WTC11 (cell line): Measurements from ENCODE around the gene GNG4. TPM values are rescaled to one million over a fixed set of nuclear protein-coding genes. Genes with fewer than 3 reads are reported as not detected.
A peak's percentile ranks its signal among the peaks of the same experiment; 100 is the strongest.

Source experiments
- ATAC-seq: fragments of 200-7000 bp; cut with Tn5 transposase; 2 replicates; pipeline ENCODE4 v1.10.0; 2021; ENCODE audit warnings: mild to moderate bottlenecking, moderate library complexity
- CTCF ChIA-PET: fragments of 300-600 bp; sonication (Branson Sonifier 250); formaldehyde crosslinking; loops from one replicate; lab custom pipeline; 2021; ENCODE audit warnings: antibody characterized with exemption; lab: Charles Lee
- POLR2A ChIA-PET: fragments of 350-600 bp; sonication (Branson Sonifier 250); formaldehyde crosslinking; loops from one replicate; lab custom pipeline; 2021; ENCODE audit warnings: antibody characterized with exemption; lab: Charles Lee
- DNase-seq: peaks from one replicate; pipeline ENCODE4 v3.0.0; 2021; ENCODE audit warnings: low spot score
- H3K27ac Mint-ChIP-seq: 2 replicates; pipeline ENCODE4 v1.8.0; 2021; ENCODE audit warnings: mixed read lengths
- H3K27me3 Mint-ChIP-seq: 2 replicates; pipeline ENCODE4 v1.8.0; 2021; ENCODE audit warnings: low read depth, mild to moderate bottlenecking, moderate library complexity, mixed read lengths
- H3K36me3 Mint-ChIP-seq: 2 replicates; pipeline ENCODE4 v1.8.0; 2021; ENCODE audit warnings: mixed read lengths
- H3K4me1 Mint-ChIP-seq: 2 replicates; pipeline ENCODE4 v1.8.0; 2022; ENCODE audit warnings: mixed read lengths
- H3K4me3 Mint-ChIP-seq: 2 replicates; pipeline ENCODE4 v1.8.0; 2021; ENCODE audit warnings: mild to moderate bottlenecking, moderate library complexity, mixed read lengths
- H3K9me3 Mint-ChIP-seq: 2 replicates; pipeline ENCODE4 v1.8.0; 2021; ENCODE audit warnings: mixed read lengths
- CREB1 ChIP-seq: sonication (generic); formaldehyde crosslinking; IDR thresholded peaks from 2 replicates; pipeline ENCODE4 v1.8.0; 2023; ENCODE audit warnings: mild to moderate bottlenecking, missing genetic modification reagents
- EMX1 ChIP-seq: fragments of 250-450 bp; sonication (Bioruptor Pico); IDR thresholded peaks from 2 replicates; pipeline ENCODE4 v1.8.0; 2021; ENCODE audit warnings: mild to moderate bottlenecking
- ERG ChIP-seq: fragments of 250-450 bp; sonication (Bioruptor Pico); IDR thresholded peaks from 2 replicates; pipeline ENCODE4 v1.8.0; 2021; ENCODE audit warnings: mild to moderate bottlenecking
- FOXP1 ChIP-seq: sonication (generic); formaldehyde crosslinking; IDR thresholded peaks from 2 replicates; pipeline ENCODE4 v1.8.0; 2022; ENCODE audit warnings: missing genetic modification reagents, mild to moderate bottlenecking, moderate library complexity, borderline replicate concordance
- GTF2I ChIP-seq: fragments of 250-450 bp; sonication (Bioruptor Pico); conservative IDR thresholded peaks from 2 replicates; pipeline ENCODE4 v1.4.0; 2021; ENCODE audit warnings: mild to moderate bottlenecking
- JUN ChIP-seq: sonication (generic); formaldehyde crosslinking; IDR thresholded peaks from 2 replicates; pipeline ENCODE4 v1.8.0; 2023; ENCODE audit warnings: mild to moderate bottlenecking, missing genetic modification reagents
- MYBL2 ChIP-seq: sonication (generic); formaldehyde crosslinking; IDR thresholded peaks from 2 replicates; pipeline ENCODE4 v1.8.1; 2023; ENCODE audit warnings: mild to moderate bottlenecking, moderate library complexity, missing genetic modification reagents
- NR3C1 ChIP-seq: sonication (generic); formaldehyde crosslinking; conservative IDR thresholded peaks from 2 replicates; pipeline ENCODE4 v1.8.1; 2023; ENCODE audit warnings: low read depth, mild to moderate bottlenecking, missing genetic modification reagents
- RELA ChIP-seq: sonication (generic); formaldehyde crosslinking; IDR thresholded peaks from 2 replicates; pipeline ENCODE4 v1.8.1; 2022; ENCODE audit warnings: missing genetic modification reagents, mild to moderate bottlenecking, borderline replicate concordance
- RORB ChIP-seq: fragments of 250-450 bp; sonication (Bioruptor Pico); IDR thresholded peaks from 2 replicates; pipeline ENCODE4 v1.9.0; 2021; ENCODE audit warnings: mild to moderate bottlenecking
- ZNF219 ChIP-seq: sonication (generic); formaldehyde crosslinking; IDR thresholded peaks from 2 replicates; pipeline ENCODE4 v1.8.0; 2023; ENCODE audit warnings: missing genetic modification reagents, mild to moderate bottlenecking, borderline replicate concordance
- ZNF232 ChIP-seq: sonication (generic); formaldehyde crosslinking; IDR thresholded peaks from 2 replicates; pipeline ENCODE4 v1.8.0; 2022; ENCODE audit warnings: mild to moderate bottlenecking, missing genetic modification reagents
- ZNF416 ChIP-seq: fragments of 250-450 bp; sonication (Bioruptor Pico); IDR thresholded peaks from 2 replicates; pipeline ENCODE4 v1.9.0; 2021; ENCODE audit warnings: mild to moderate bottlenecking, inconsistent platforms
- total RNA-seq: library from RNA; stranded (reverse); gene quantifications from 3 replicates; pipeline ENCODE4 v1.2.3, GENCODE V29; 2021
- TF ChIP-seq, protein P1 (sequence below): sonication (generic); formaldehyde crosslinking; IDR thresholded peaks from 2 replicates; pipeline ENCODE4 v1.8.0; 2023; ENCODE audit warnings: missing genetic modification reagents
- TF ChIP-seq, protein P2 (sequence below): sonication (generic); formaldehyde crosslinking; IDR thresholded peaks from 2 replicates; pipeline ENCODE4 v1.8.0; 2022; ENCODE audit warnings: missing genetic modification reagents
- TF ChIP-seq, protein P3 (sequence below): sonication (generic); formaldehyde crosslinking; IDR thresholded peaks from 2 replicates; pipeline ENCODE4 v1.8.1; 2023; ENCODE audit warnings: mild to moderate bottlenecking, missing genetic modification reagents, moderate library complexity
- TF ChIP-seq, protein P4 (sequence below): sonication (generic); formaldehyde crosslinking; IDR thresholded peaks from 2 replicates; pipeline ENCODE4 v1.8.1; 2023; ENCODE audit warnings: mild to moderate bottlenecking, moderate library complexity, missing genetic modification reagents
- TF ChIP-seq, protein P5 (sequence below): sonication (generic); formaldehyde crosslinking; IDR thresholded peaks from 2 replicates; pipeline ENCODE4 v1.8.1; 2023; ENCODE audit warnings: mild to moderate bottlenecking, missing genetic modification reagents, borderline replicate concordance

Gene GNG4
- total RNA-seq, 1 experiment from 2014 or later: 38.3 TPM

- TF ChIP-seq, protein P1, sequence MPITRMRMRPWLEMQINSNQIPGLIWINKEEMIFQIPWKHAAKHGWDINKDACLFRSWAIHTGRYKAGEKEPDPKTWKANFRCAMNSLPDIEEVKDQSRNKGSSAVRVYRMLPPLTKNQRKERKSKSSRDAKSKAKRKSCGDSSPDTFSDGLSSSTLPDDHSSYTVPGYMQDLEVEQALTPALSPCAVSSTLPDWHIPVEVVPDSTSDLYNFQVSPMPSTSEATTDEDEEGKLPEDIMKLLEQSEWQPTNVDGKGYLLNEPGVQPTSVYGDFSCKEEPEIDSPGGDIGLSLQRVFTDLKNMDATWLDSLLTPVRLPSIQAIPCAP (CRISPR knock-in tag): no peak
- TF ChIP-seq FOXP1 (CRISPR knock-in tag): no peak
- TF ChIP-seq CREB1: no peak
- TF ChIP-seq ZNF232 (CRISPR knock-in tag): no peak
- no peak for TF ChIP-seq ERG (CRISPR knock-in tag)
Measured at GRCh38 chr1:235610157-235610556, 39.4 kb downstream of the GNG4 start (continued).

DNA sequence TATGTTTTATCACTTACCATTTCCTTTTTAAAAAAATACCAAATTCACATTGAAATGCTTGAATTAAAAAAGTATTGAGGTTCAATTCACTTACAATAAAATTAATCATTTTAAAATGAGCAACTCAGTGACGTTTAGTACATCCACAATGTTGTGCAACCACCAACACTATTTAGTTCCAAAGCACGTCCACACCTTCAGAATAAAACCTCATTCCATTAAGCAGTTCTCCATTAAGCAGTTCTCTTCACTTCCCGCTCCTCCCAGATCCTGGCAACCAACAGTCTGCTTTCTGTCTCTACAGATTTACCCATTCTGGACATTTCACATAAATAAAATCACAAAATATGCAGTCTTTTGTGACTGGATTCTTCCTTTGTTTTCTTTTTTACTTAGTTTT, 41.3 kb downstream of the GNG4 start:
- H3K36me3 Mint-ChIP-seq: no peaks in the 10 kb centered on the region; the same call in 1 of the 2 replicates
- ChIA-PET CTCF (interaction anchor here (1.1 kb wide), 1 partner anchor 10 kb away, joined by 4 read pairs; no protein-coding TSS in a partner anchor), POLR2A (interaction anchor here (0.6 kb wide), 1 partner anchor 104 kb away, joined by 4 read pairs; no protein-coding TSS in a partner anchor)
- no peak overlapping the region for H3K4me3 Mint-ChIP-seq
- H3K4me1 Mint-ChIP-seq: no peaks in the 10 kb centered on the region
- no peak for ATAC-seq
- DNase-seq: no peak
- peak overlapping the region; percentile 24; the same call in 1 of the 2 replicates for H3K27ac Mint-ChIP-seq
- no peaks in the 10 kb centered on the region for H3K9me3 Mint-ChIP-seq
- TF ChIP-seq CREB1 (no peak), JUN (CRISPR knock-in tag) (no peak), NR3C1 (CRISPR knock-in tag) (no peak), ZNF416 (no peak), ZNF219 (no peak), FOXP1 (CRISPR knock-in tag) (no peak), ERG (CRISPR knock-in tag) (no peak), RORB (CRISPR knock-in tag) (no peak), GTF2I (CRISPR knock-in tag) (no peak), MYBL2 (CRISPR knock-in tag) (no peak), RELA (CRISPR knock-in tag) (no peak), EMX1 (CRISPR knock-in tag) (no peak)
- TF ChIP-seq, protein P2, sequence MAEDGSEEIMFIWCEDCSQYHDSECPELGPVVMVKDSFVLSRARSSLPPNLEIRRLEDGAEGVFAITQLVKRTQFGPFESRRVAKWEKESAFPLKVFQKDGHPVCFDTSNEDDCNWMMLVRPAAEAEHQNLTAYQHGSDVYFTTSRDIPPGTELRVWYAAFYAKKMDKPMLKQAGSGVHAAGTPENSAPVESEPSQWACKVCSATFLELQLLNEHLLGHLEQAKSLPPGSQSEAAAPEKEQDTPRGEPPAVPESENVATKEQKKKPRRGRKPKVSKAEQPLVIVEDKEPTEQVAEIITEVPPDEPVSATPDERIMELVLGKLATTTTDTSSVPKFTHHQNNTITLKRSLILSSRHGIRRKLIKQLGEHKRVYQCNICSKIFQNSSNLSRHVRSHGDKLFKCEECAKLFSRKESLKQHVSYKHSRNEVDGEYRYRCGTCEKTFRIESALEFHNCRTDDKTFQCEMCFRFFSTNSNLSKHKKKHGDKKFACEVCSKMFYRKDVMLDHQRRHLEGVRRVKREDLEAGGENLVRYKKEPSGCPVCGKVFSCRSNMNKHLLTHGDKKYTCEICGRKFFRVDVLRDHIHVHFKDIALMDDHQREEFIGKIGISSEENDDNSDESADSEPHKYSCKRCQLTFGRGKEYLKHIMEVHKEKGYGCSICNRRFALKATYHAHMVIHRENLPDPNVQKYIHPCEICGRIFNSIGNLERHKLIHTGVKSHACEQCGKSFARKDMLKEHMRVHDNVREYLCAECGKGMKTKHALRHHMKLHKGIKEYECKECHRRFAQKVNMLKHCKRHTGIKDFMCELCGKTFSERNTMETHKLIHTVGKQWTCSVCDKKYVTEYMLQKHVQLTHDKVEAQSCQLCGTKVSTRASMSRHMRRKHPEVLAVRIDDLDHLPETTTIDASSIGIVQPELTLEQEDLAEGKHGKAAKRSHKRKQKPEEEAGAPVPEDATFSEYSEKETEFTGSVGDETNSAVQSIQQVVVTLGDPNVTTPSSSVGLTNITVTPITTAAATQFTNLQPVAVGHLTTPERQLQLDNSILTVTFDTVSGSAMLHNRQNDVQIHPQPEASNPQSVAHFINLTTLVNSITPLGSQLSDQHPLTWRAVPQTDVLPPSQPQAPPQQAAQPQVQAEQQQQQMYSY (CRISPR knock-in tag): no peak
- TF ChIP-seq, protein P3, sequence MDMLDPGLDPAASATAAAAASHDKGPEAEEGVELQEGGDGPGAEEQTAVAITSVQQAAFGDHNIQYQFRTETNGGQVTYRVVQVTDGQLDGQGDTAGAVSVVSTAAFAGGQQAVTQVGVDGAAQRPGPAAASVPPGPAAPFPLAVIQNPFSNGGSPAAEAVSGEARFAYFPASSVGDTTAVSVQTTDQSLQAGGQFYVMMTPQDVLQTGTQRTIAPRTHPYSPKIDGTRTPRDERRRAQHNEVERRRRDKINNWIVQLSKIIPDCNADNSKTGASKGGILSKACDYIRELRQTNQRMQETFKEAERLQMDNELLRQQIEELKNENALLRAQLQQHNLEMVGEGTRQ: no peak
- TF ChIP-seq, protein P4, sequence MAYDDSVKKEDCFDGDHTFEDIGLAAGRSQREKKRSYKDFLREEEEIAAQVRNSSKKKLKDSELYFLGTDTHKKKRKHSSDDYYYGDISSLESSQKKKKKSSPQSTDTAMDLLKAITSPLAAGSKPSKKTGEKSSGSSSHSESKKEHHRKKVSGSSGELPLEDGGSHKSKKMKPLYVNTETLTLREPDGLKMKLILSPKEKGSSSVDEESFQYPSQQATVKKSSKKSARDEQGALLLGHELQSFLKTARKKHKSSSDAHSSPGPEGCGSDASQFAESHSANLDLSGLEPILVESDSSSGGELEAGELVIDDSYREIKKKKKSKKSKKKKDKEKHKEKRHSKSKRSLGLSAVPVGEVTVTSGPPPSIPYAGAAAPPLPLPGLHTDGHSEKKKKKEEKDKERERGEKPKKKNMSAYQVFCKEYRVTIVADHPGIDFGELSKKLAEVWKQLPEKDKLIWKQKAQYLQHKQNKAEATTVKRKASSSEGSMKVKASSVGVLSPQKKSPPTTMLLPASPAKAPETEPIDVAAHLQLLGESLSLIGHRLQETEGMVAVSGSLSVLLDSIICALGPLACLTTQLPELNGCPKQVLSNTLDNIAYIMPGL (CRISPR knock-in tag): no peak
- TF ChIP-seq, protein P1 (CRISPR knock-in tag): no peak
- TF ChIP-seq, protein P5, sequence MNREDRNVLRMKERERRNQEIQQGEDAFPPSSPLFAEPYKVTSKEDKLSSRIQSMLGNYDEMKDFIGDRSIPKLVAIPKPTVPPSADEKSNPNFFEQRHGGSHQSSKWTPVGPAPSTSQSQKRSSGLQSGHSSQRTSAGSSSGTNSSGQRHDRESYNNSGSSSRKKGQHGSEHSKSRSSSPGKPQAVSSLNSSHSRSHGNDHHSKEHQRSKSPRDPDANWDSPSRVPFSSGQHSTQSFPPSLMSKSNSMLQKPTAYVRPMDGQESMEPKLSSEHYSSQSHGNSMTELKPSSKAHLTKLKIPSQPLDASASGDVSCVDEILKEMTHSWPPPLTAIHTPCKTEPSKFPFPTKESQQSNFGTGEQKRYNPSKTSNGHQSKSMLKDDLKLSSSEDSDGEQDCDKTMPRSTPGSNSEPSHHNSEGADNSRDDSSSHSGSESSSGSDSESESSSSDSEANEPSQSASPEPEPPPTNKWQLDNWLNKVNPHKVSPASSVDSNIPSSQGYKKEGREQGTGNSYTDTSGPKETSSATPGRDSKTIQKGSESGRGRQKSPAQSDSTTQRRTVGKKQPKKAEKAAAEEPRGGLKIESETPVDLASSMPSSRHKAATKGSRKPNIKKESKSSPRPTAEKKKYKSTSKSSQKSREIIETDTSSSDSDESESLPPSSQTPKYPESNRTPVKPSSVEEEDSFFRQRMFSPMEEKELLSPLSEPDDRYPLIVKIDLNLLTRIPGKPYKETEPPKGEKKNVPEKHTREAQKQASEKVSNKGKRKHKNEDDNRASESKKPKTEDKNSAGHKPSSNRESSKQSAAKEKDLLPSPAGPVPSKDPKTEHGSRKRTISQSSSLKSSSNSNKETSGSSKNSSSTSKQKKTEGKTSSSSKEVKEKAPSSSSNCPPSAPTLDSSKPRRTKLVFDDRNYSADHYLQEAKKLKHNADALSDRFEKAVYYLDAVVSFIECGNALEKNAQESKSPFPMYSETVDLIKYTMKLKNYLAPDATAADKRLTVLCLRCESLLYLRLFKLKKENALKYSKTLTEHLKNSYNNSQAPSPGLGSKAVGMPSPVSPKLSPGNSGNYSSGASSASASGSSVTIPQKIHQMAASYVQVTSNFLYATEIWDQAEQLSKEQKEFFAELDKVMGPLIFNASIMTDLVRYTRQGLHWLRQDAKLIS (CRISPR knock-in tag): no peak
- TF ChIP-seq, all 79 proteins: peak for 0
- no peaks in the 10 kb centered on the region for H3K27me3 Mint-ChIP-seq
